ENCODE data around the gene ST8SIA5. TPM values are rescaled to one million over a fixed set of nuclear protein-coding genes. Genes with fewer than 3 reads are reported as not detected.

Gene ST8SIA5
- total RNA-seq, 1 experiment from 2014 or later = 0.54 TPM

DNA sequence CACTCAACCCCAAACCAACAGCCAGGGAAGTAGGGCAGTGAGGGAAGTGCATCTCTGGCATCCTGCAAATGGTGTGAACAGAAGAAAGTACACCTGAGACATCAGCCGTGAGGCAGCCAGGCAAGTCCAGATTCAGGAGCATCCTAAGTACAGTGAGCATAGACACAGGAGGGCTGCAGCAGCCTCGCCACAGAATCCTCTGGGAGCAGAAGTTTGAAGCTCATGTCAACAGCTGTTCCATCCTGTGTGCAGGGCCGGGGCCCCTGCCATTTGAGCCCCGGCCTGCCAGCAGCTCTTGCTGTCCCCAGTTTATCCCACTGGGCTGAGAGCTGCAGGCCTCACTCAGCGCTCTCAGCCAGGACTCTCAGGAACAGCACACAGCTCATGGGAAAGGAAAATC is 114.3 kb downstream of the ST8SIA5 start:
- no peak for DNase-seq (ENCODE audit: low read depth, low spot score)
- RAD21 ChIA-PET (ENCODE audit: low non-redundant PET in 1 of 2, low total read pairs in 2 of 2, uncharacterized antibody in 2 of 2, unreplicated experiment in 2 of 2) = no interaction called here
- H3K4me3 ChIP-seq (replicated peaks in 1 of 2; ENCODE audit: low read depth in 1 of 2, low read length in 2 of 2) = no peak overlapping the region
- no peaks in the 10 kb centered on the region for H3K9me3 ChIP-seq (ENCODE audit: control insufficient read depth in 1 of 2, insufficient read depth in 1 of 2, low read depth in 1 of 2, low read length in 2 of 2)
- no peaks in the 10 kb centered on the region for H3K79me2 ChIP-seq (ENCODE audit: insufficient read depth, low read length)
- H3K36me3 ChIP-seq (ENCODE audit: control insufficient read depth in 1 of 2, insufficient read depth in 2 of 2, low read length in 2 of 2) = no peaks in the 10 kb centered on the region
- H3K9me2 ChIP-seq (ENCODE audit: insufficient read depth) = no peaks in the 10 kb centered on the region
- ATAC-seq = no peak
- CTCF ChIA-PET = interaction anchor here (0.6 kb wide), 1 partner anchor 1258 kb away, joined by 3 read pairs; no protein-coding TSS in a partner anchor
- intact Hi-C loops (cut with micrococcal nuclease) = no loop called here
- no peaks in the 10 kb centered on the region for H3K4me1 ChIP-seq (ENCODE audit: control insufficient read depth in 1 of 2, insufficient read depth in 2 of 2, low read length in 2 of 2)
- no peak overlapping the region for H3K4me2 ChIP-seq (ENCODE audit: low read length)
- no peak overlapping the region for H3K9ac ChIP-seq (ENCODE audit: low read length)
- no peak for TF ChIP-seq EGR1 (IDR thresholded peaks at IDR 0.05; ENCODE audit: low read depth)
- TF ChIP-seq SIN3A (IDR thresholded peaks at IDR 0.05; ENCODE audit: low read depth) = no peak
- no peak for TF ChIP-seq RAD21 (IDR thresholded peaks at IDR 0.05; ENCODE audit: low read depth)
- TF ChIP-seq POLR2A (IDR thresholded peaks at IDR 0.05; ENCODE audit: borderline replicate concordance, extremely low read depth, insufficient read depth, insufficient read length) = no peak
- TF ChIP-seq EZH2phosphoT487 (IDR thresholded peaks at IDR 0.05; ENCODE audit: borderline replicate concordance) = no peak
- TF ChIP-seq POLR2AphosphoS5 (IDR thresholded peaks at IDR 0.05; ENCODE audit: low read depth, low read length) = no peak
- TF ChIP-seq ZBTB33 (IDR thresholded peaks at IDR 0.05; ENCODE audit: extremely low read depth, insufficient replicate concordance, low read length) = no peak
- no peak for TF ChIP-seq ZNF274 (IDR thresholded peaks at IDR 0.05; ENCODE audit: low read depth, low read length)
- no peak for TF ChIP-seq REST (IDR thresholded peaks at IDR 0.05; ENCODE audit: low read depth)
- no peak for TF ChIP-seq CTCF (IDR thresholded peaks at IDR 0.05 in 2 of 3, conservative IDR thresholded peaks at IDR 0.05 in 1 of 3; ENCODE audit: borderline replicate concordance in 1 of 3, insufficient read depth in 1 of 3, low read depth in 2 of 3, low read length in 2 of 3)
- TF ChIP-seq JUND (IDR thresholded peaks at IDR 0.05) = no peak
- TF ChIP-seq EZH2 (IDR thresholded peaks at IDR 0.05) = no peak
- TF ChIP-seq CEBPB (IDR thresholded peaks at IDR 0.05; ENCODE audit: low read depth) = no peak
- no TSS peak for BruUV-seq (replicated peaks)
- H2AFZ ChIP-seq (ENCODE audit: low read depth, low read length, poor library complexity, severe bottlenecking) = no peak overlapping the region
- peaks cover 3% of the 10 kb centered on the region; the same call in 1 of the 2 replicates for H3K27me3 ChIP-seq (ENCODE audit: insufficient read depth, low read length)
- H3K27ac ChIP-seq (ENCODE audit: low read depth, low read length) = no peak overlapping the region
- POLR2A ChIA-PET = no interaction called here
- H4K20me1 ChIP-seq (ENCODE audit: insufficient read depth) = no peaks in the 10 kb centered on the region

Measured in HCT116 (cell line).